K562 (cell line): ENCODE results near the gene RAD51AP1.

ENCODE experiments used
- ARHGAP35 ChIP-seq: fragments of 450-650 bp; IDR thresholded peaks from 2 replicates; pipeline ENCODE4 v1.6.1; 2018; ENCODE audit not compliant: partially characterized antibody
- CHD4 ChIP-seq: fragments of 200-600 bp; sonication (generic); IDR thresholded peaks from 3 replicates; pipeline ENCODE4 v1.6.1; 2012; ENCODE audit warnings: low read depth, mild to moderate bottlenecking, mixed read lengths, low read length, inconsistent platforms; ENCODE audit not compliant: insufficient read depth, insufficient replicate concordance, poor library complexity, severe bottlenecking
- DACH1 ChIP-seq: fragments of 450-650 bp; IDR thresholded peaks from 2 replicates; pipeline ENCODE4 v1.6.1; 2018; ENCODE audit not compliant: partially characterized antibody
- DIDO1 ChIP-seq: fragments of 450-650 bp; IDR thresholded peaks from 2 replicates; pipeline ENCODE4 v1.6.1; 2016; ENCODE audit warnings: low read depth, missing biosample characterization, missing genetic modification characterization
- HDAC2 ChIP-seq: fragments of 450-650 bp; IDR thresholded peaks from 2 replicates; pipeline ENCODE4 v1.6.1; 2016; ENCODE audit warnings: mild to moderate bottlenecking
- KLF10 ChIP-seq: fragments of 250-450 bp; sonication (Bioruptor Pico); IDR thresholded peaks from 2 replicates; pipeline ENCODE4 v1.6.1; 2021; ENCODE audit warnings: matching md5 sums
- MBD1 ChIP-seq: fragments of 250-450 bp; sonication (Bioruptor Pico); IDR thresholded peaks from 2 replicates; pipeline ENCODE4 v1.8.0; 2022; ENCODE audit warnings: inconsistent platforms
- PPARD ChIP-seq: fragments of 250-450 bp; sonication (Bioruptor Pico); IDR thresholded peaks from 2 replicates; pipeline ENCODE4 v1.8.0; 2022; ENCODE audit warnings: inconsistent platforms, mild to moderate bottlenecking, moderate library complexity
- SP2 ChIP-seq: IDR thresholded peaks from 2 replicates; pipeline ENCODE4 v1.6.1; 2011; ENCODE audit warnings: mild to moderate bottlenecking, low read depth, low read length, moderate library complexity; ENCODE audit not compliant: poor library complexity, severe bottlenecking; ENCODE audit errors: extremely low read depth
- TEAD4 ChIP-seq, 2 experiments: sonication (generic) in 1 of 2; formaldehyde crosslinking in 1 of 2; IDR thresholded peaks; 2 replicates each; pipeline versions ENCODE4 v1.6.1 to v1.8.0; 2012 to 2022; ENCODE audit warnings: borderline replicate concordance in 1 of 2, inconsistent platforms in 1 of 2, low read length in 1 of 2, mild to moderate bottlenecking in 1 of 2, missing genetic modification reagents in 1 of 2
- ZNF609 ChIP-seq: sonication (generic); formaldehyde crosslinking; IDR thresholded peaks from 2 replicates; pipeline ENCODE4 v1.8.1; 2023; ENCODE audit warnings: missing genetic modification reagents, mild to moderate bottlenecking, borderline replicate concordance
- ZNF740 ChIP-seq, 3 experiments: fragments of 200-800 bp in 1 of 3; sonication (Bioruptor generic) in 1 of 3; sonication (generic) in 1 of 3; formaldehyde crosslinking in 1 of 3; IDR thresholded peaks; 2 replicates each; pipeline versions ENCODE4 v1.6.1 to v1.8.0; 2016 to 2022; ENCODE audit warnings: mild to moderate bottlenecking in 2 of 3, missing compliant biosample characterization in 2 of 3, missing genetic modification characterization in 2 of 3, missing genetic modification reagents in 1 of 3
- TF ChIP-seq, protein P1 (sequence below): sonication (generic); formaldehyde crosslinking; IDR thresholded peaks from 2 replicates; pipeline ENCODE4 v1.5.0; 2020; ENCODE audit warnings: missing genetic modification reagents

GRCh38 chr12:4489556-4489955 lies 49.1 kb upstream of the RAD51AP1 start:
- TF ChIP-seq PPARD (CRISPR knock-in tag) (no peak), ARHGAP35 (no peak), DACH1 (no peak), SP2 (no peak), HDAC2 (no peak), ZNF609 (CRISPR knock-in tag) (no peak), CHD4 (no peak), MBD1 (CRISPR knock-in tag) (no peak), TEAD4 (IDR thresholded peaks at IDR 0.05; ENCODE audit: low read length) (no peak), TEAD4 (CRISPR knock-in tag; IDR thresholded peaks at IDR 0.05; ENCODE audit: borderline replicate concordance) (no peak), ZNF740 (CRISPR knock-in tag; IDR thresholded peaks at IDR 0.05) (no peak), ZNF740 (tag; IDR thresholded peaks at IDR 0.05) (no peak), KLF10 (CRISPR knock-in tag) (no peak), DIDO1 (tag) (no peak)
- TF ChIP-seq, protein P1, sequence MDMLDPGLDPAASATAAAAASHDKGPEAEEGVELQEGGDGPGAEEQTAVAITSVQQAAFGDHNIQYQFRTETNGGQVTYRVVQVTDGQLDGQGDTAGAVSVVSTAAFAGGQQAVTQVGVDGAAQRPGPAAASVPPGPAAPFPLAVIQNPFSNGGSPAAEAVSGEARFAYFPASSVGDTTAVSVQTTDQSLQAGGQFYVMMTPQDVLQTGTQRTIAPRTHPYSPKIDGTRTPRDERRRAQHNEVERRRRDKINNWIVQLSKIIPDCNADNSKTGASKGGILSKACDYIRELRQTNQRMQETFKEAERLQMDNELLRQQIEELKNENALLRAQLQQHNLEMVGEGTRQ (CRISPR knock-in tag): no peak
